Measurements from ENCODE around the gene DISC1. TPM values are rescaled to one million over a fixed set of nuclear protein-coding genes. Genes with fewer than 3 reads are reported as not detected.

Gene DISC1
- total and polyA plus RNA-seq, 7 experiments from 2014 or later = 7.8 to 33.8 (median 17.1) TPM

DNA sequence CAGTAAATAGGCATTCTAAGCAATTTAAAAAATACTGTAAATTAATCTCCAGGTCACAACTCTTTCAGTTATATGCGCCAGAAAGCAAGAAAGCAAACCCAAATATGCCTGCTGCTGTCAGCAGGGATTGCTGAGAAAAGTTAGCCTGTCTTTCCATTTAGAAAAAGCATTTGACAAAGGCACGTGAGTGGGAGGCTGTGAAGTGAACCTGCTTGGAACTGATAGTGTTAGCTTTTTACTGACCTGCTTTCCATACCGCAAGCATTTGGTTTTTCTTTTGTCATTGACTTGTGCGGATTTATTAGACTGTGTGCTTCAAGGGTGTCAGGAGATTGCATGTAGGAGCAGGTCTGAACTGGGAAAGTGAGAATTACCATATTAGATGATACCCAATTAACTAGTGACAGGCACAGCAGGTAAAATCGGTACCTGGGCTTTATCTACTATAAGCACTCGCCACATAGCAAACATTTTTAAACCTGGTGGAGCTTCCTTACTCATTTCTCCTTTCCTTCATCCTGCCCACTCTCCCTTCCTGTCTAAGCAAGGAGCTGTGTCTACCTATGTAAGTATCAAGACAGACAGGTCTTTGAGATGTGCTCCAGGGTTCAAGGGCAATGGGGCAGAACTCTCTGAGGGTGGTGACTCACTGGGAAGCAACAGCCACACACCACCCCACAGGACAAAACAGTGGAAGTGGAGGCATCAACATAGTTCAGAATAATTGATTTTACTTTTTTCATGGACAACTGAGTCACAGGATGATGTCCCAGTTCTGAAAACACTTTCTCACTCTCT lies 323.9 kb downstream of the DISC1 start:
- Histone ChIP-seq H3K27ac (ENCODE audit: low read depth, low read length) (no peak overlapping the region), H3K9me3 (ENCODE audit: control insufficient read depth in 2 of 3, low read length in 3 of 3) (no peaks in the 10 kb centered on the region), H3K27me3 (ENCODE audit: control insufficient read depth in 2 of 2, insufficient read depth in 2 of 2, low read length in 2 of 2) (no peaks in the 10 kb centered on the region), H3K4me3 (ENCODE audit: low read length) (no peak overlapping the region), H3K4me1 (ENCODE audit: control insufficient read depth in 2 of 2, insufficient read depth in 2 of 2, low read length in 2 of 2) (no peaks in the 10 kb centered on the region), H3K36me3 (ENCODE audit: control insufficient read depth in 2 of 3, insufficient read depth in 3 of 3, low read length in 3 of 3) (no peaks in the 10 kb centered on the region)
- peaks cover 1 to 19% (median 5%) of the 10 kb centered on the region in 11 donors for H3K9me3 Mint-ChIP-seq
- ATAC-seq = no peak
- peak overlapping the region in 1 of 9 donors; percentile 38 for H3K27ac Mint-ChIP-seq
- H3K27me3 Mint-ChIP-seq = no peaks in the 10 kb centered on the region
- intact Hi-C loops (cut with micrococcal nuclease) = no loop called here
- POLR2A ChIA-PET = no interaction called here
- CTCF ChIA-PET = no interaction called here
- H3K36me3 Mint-ChIP-seq = peaks cover 0 to 70% (median 40%) of the 10 kb centered on the region in 5 donors
- no peak overlapping the region for H3K4me3 Mint-ChIP-seq
- H3K4me1 Mint-ChIP-seq = peaks cover 0 to 2% (median 0%) of the 10 kb centered on the region in 7 donors
- DNase-seq = no peak

GRCh38 chr1:231951374-231951773 lies 324.8 kb downstream of the DISC1 start:
- Mint-ChIP-seq H3K36me3 (peaks cover 2 to 70% (median 44%) of the 10 kb centered on the region in 5 donors), H3K27ac (peak overlapping the region in 1 of 9 donors; percentile 9), H3K4me3 (no peak overlapping the region), H3K27me3 (no peaks in the 10 kb centered on the region), H3K4me1 (no peaks in the 10 kb centered on the region), H3K9me3 (peaks cover 2 to 26% (median 7%) of the 10 kb centered on the region in 11 donors)
- CTCF ChIA-PET = no interaction called here
- DNase-seq (no peak), ATAC-seq (no peak)
- POLR2A ChIA-PET = no interaction called here
- H3K27me3 ChIP-seq (ENCODE audit: control insufficient read depth in 2 of 2, insufficient read depth in 2 of 2, low read length in 2 of 2) = no peaks in the 10 kb centered on the region
- H3K4me1 ChIP-seq (ENCODE audit: control insufficient read depth in 2 of 2, insufficient read depth in 2 of 2, low read length in 2 of 2) = no peaks in the 10 kb centered on the region
- no peak overlapping the region for H3K4me3 ChIP-seq (ENCODE audit: low read length)
- intact Hi-C loops (cut with micrococcal nuclease) = no loop called here
- H3K36me3 ChIP-seq (ENCODE audit: control insufficient read depth in 2 of 3, insufficient read depth in 3 of 3, low read length in 3 of 3) = no peaks in the 10 kb centered on the region
- no peaks in the 10 kb centered on the region for H3K9me3 ChIP-seq (ENCODE audit: control insufficient read depth in 2 of 3, low read length in 3 of 3)
- no peak overlapping the region for H3K27ac ChIP-seq (ENCODE audit: low read depth, low read length)

GRCh38 chr1:231952154-231952553 lies 325.6 kb downstream of the DISC1 start:
- peaks cover 0 to 23% (median 6%) of the 10 kb centered on the region in 11 donors for H3K9me3 Mint-ChIP-seq
- ChIA-PET POLR2A (no interaction called here), CTCF (no interaction called here)
- peaks cover 4 to 70% (median 42%) of the 10 kb centered on the region in 5 donors for H3K36me3 Mint-ChIP-seq
- no peak overlapping the region for H3K4me3 ChIP-seq (ENCODE audit: low read length)
- H3K9me3 ChIP-seq (ENCODE audit: control insufficient read depth in 2 of 3, low read length in 3 of 3) = no peaks in the 10 kb centered on the region
- H3K27ac ChIP-seq (ENCODE audit: low read depth, low read length) = no peak overlapping the region
- H3K27me3 Mint-ChIP-seq = no peaks in the 10 kb centered on the region
- no peak for ATAC-seq
- H3K4me1 Mint-ChIP-seq = no peaks in the 10 kb centered on the region
- H3K27me3 ChIP-seq (ENCODE audit: control insufficient read depth in 2 of 2, insufficient read depth in 2 of 2, low read length in 2 of 2) = no peaks in the 10 kb centered on the region
- no peak for DNase-seq
- no peak overlapping the region for H3K4me3 Mint-ChIP-seq
- intact Hi-C loops (cut with micrococcal nuclease) = no loop called here
- H3K27ac Mint-ChIP-seq = peak overlapping the region in 1 of 9 donors; percentile 1
- H3K36me3 ChIP-seq (ENCODE audit: control insufficient read depth in 2 of 3, insufficient read depth in 3 of 3, low read length in 3 of 3) = no peaks in the 10 kb centered on the region
- H3K4me1 ChIP-seq (ENCODE audit: control insufficient read depth in 2 of 2, insufficient read depth in 2 of 2, low read length in 2 of 2) = no peaks in the 10 kb centered on the region

- H3K4me1 ChIP-seq (ENCODE audit: control insufficient read depth in 2 of 2, insufficient read depth in 2 of 2, low read length in 2 of 2) = no peaks in the 10 kb centered on the region
- Mint-ChIP-seq H3K9me3 (peaks cover 0 to 20% (median 5%) of the 10 kb centered on the region in 11 donors), H3K27ac (no peak overlapping the region), H3K36me3 (peaks cover 4 to 73% (median 52%) of the 10 kb centered on the region in 5 donors), H3K4me1 (no peaks in the 10 kb centered on the region), H3K4me3 (no peak overlapping the region), H3K27me3 (no peaks in the 10 kb centered on the region)
- H3K4me3 ChIP-seq (ENCODE audit: low read length) = no peak overlapping the region
- POLR2A ChIA-PET = no interaction called here
- no peak overlapping the region for H3K27ac ChIP-seq (ENCODE audit: low read depth, low read length)
- CTCF ChIA-PET = no interaction called here
- no peak for DNase-seq
- no peaks in the 10 kb centered on the region for H3K9me3 ChIP-seq (ENCODE audit: control insufficient read depth in 2 of 3, low read length in 3 of 3)
- H3K27me3 ChIP-seq (ENCODE audit: control insufficient read depth in 2 of 2, insufficient read depth in 2 of 2, low read length in 2 of 2) = no peaks in the 10 kb centered on the region
- intact Hi-C loops (cut with micrococcal nuclease) = no loop called here
- no peaks in the 10 kb centered on the region for H3K36me3 ChIP-seq (ENCODE audit: control insufficient read depth in 2 of 3, insufficient read depth in 3 of 3, low read length in 3 of 3)
- ATAC-seq = no peak
These were observed 327.1 kb downstream of the DISC1 start for GRCh38 chr1:231953660-231954059.

- H3K27ac Mint-ChIP-seq = no peak overlapping the region
- Histone ChIP-seq H3K9me3 (ENCODE audit: control insufficient read depth in 2 of 3, low read length in 3 of 3) (no peaks in the 10 kb centered on the region), H3K36me3 (ENCODE audit: control insufficient read depth in 2 of 3, insufficient read depth in 3 of 3, low read length in 3 of 3) (peaks cover 0 to 4% (median 0%) of the 10 kb centered on the region in 3 experiments), H3K4me3 (ENCODE audit: low read length) (no peak overlapping the region), H3K4me1 (ENCODE audit: control insufficient read depth in 2 of 2, insufficient read depth in 2 of 2, low read length in 2 of 2) (no peaks in the 10 kb centered on the region), H3K27ac (ENCODE audit: low read depth, low read length) (no peak overlapping the region), H3K27me3 (ENCODE audit: control insufficient read depth in 2 of 2, insufficient read depth in 2 of 2, low read length in 2 of 2) (no peaks in the 10 kb centered on the region)
- H3K4me1 Mint-ChIP-seq = no peaks in the 10 kb centered on the region
- H3K36me3 Mint-ChIP-seq = peaks cover 8 to 76% (median 60%) of the 10 kb centered on the region in 5 donors
- no peak for ATAC-seq
- no peaks in the 10 kb centered on the region for H3K27me3 Mint-ChIP-seq
- no peak overlapping the region for H3K4me3 Mint-ChIP-seq
- POLR2A ChIA-PET = no interaction called here
- intact Hi-C loops (cut with micrococcal nuclease) = no loop called here
- DNase-seq = no peak
- CTCF ChIA-PET = no interaction called here
- H3K9me3 Mint-ChIP-seq = peaks cover 0 to 20% (median 5%) of the 10 kb centered on the region in 11 donors
These were observed 328.2 kb downstream of the DISC1 start for GRCh38 chr1:231954751-231955150.

GRCh38 chr1:231957359-231957758 lies 330.8 kb downstream of the DISC1 start:
- Mint-ChIP-seq H3K27me3 (no peaks in the 10 kb centered on the region), H3K36me3 (peaks cover 11 to 79% (median 76%) of the 10 kb centered on the region in 5 donors), H3K9me3 (peaks cover 0 to 20% (median 5%) of the 10 kb centered on the region in 11 donors), H3K4me3 (no peak overlapping the region), H3K27ac (no peak overlapping the region), H3K4me1 (no peaks in the 10 kb centered on the region)
- peaks cover 0 to 13% (median 0%) of the 10 kb centered on the region in 3 experiments for H3K36me3 ChIP-seq (ENCODE audit: control insufficient read depth in 2 of 3, insufficient read depth in 3 of 3, low read length in 3 of 3)
- no peak overlapping the region for H3K27ac ChIP-seq (ENCODE audit: low read depth, low read length)
- no peak for DNase-seq
- H3K9me3 ChIP-seq (ENCODE audit: control insufficient read depth in 2 of 3, low read length in 3 of 3) = no peaks in the 10 kb centered on the region
- no peaks in the 10 kb centered on the region for H3K4me1 ChIP-seq (ENCODE audit: control insufficient read depth in 2 of 2, insufficient read depth in 2 of 2, low read length in 2 of 2)
- no peak for ATAC-seq
- intact Hi-C loops (cut with micrococcal nuclease) = no loop called here
- no peak overlapping the region for H3K4me3 ChIP-seq (ENCODE audit: low read length)
- ChIA-PET POLR2A (no interaction called here), CTCF (no interaction called here)
- no peaks in the 10 kb centered on the region for H3K27me3 ChIP-seq (ENCODE audit: control insufficient read depth in 2 of 2, insufficient read depth in 2 of 2, low read length in 2 of 2)

DNA sequence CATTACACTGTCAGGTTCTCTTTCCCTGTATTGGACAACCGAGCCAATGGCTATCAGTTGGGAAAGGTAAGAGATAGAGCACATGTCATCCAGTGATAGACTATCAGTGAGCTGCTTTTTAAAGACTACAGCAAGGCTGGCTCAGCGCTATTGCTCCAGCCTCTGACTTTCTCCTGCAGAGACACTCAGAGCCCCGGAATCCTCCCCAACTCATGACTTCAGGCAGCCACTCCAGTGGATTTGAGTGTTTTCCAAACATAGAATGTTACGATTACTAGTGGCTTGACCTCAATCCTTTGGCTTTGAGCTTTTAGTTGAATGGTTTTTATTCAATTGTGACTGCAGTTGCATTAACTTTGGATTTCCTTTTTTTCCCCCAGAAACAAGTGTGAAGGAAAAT lies 331.9 kb downstream of the DISC1 start:
- H3K4me1 ChIP-seq (ENCODE audit: control insufficient read depth in 2 of 2, insufficient read depth in 2 of 2, low read length in 2 of 2) = no peaks in the 10 kb centered on the region
- H3K27me3 Mint-ChIP-seq = no peaks in the 10 kb centered on the region
- H3K27me3 ChIP-seq (ENCODE audit: control insufficient read depth in 2 of 2, insufficient read depth in 2 of 2, low read length in 2 of 2) = no peaks in the 10 kb centered on the region
- peak overlapping the region in 1 of 9 donors; percentile 7 for H3K27ac Mint-ChIP-seq
- no peak overlapping the region for H3K4me3 ChIP-seq (ENCODE audit: low read length)
- no peak overlapping the region for H3K27ac ChIP-seq (ENCODE audit: low read depth, low read length)
- no peak for DNase-seq
- H3K9me3 ChIP-seq (ENCODE audit: control insufficient read depth in 2 of 3, low read length in 3 of 3) = no peaks in the 10 kb centered on the region
- H3K4me1 Mint-ChIP-seq = peaks cover 0 to 2% (median 0%) of the 10 kb centered on the region in 7 donors
- ChIA-PET POLR2A (no interaction called here), CTCF (no interaction called here)
- peaks cover 0 to 20% (median 0%) of the 10 kb centered on the region in 3 experiments for H3K36me3 ChIP-seq (ENCODE audit: control insufficient read depth in 2 of 3, insufficient read depth in 3 of 3, low read length in 3 of 3)
- intact Hi-C loops (cut with micrococcal nuclease) = no loop called here
- no peak for ATAC-seq
- peaks cover 0 to 20% (median 5%) of the 10 kb centered on the region in 11 donors for H3K9me3 Mint-ChIP-seq
- no peak overlapping the region for H3K4me3 Mint-ChIP-seq
- H3K36me3 Mint-ChIP-seq = peaks cover 11 to 84% (median 76%) of the 10 kb centered on the region in 5 donors
